H1 (cell line): ENCODE data around the gene MYO7B. TPM values are rescaled to one million over a fixed set of nuclear protein-coding genes. Genes with fewer than 3 reads are reported as not detected.

Experiments
- CTCF ChIA-PET: fragments of 300-600 bp; sonication (Branson Sonifier 250); formaldehyde crosslinking; loops from one replicate; lab custom pipeline; 2021; ENCODE audit not compliant: partially characterized antibody; lab: Charles Lee
- POLR2A ChIA-PET: fragments of 300-600 bp; sonication (Branson Sonifier 250); formaldehyde crosslinking; loops from one replicate; lab custom pipeline; 2021; ENCODE audit warnings: inconsistent platforms; ENCODE audit not compliant: partially characterized antibody; lab: Charles Lee
- DNase-seq, 2 experiments: peaks; one replicate each; pipeline versions ENCODE4 v3.0.0 to v3.0.0-alpha.2; 2010 to 2022; ENCODE audit warnings: low spot score in 2 of 2, low read depth in 1 of 2, mixed read lengths in 1 of 2
- FAIRE-seq: peaks from 2 replicates; lab custom pipeline; 2011; peaks lifted over from hg19 to GRCh38; lab: Jason Lieb, UNC
- H2AFZ ChIP-seq: 2 replicates; pipeline ENCODE4 v1.8.1; 2012; ENCODE audit warnings: low read length, inconsistent platforms
- H2AK5ac ChIP-seq: 2 replicates; pipeline ENCODE4 v1.6.1; 2013; ENCODE audit warnings: low read depth, low read length
- H2BK120ac ChIP-seq: replicated peaks from 2 replicates; pipeline ENCODE3; 2013; ENCODE audit warnings: low read depth, low read length, inconsistent platforms
- H2BK12ac ChIP-seq: 2 replicates; pipeline ENCODE4 v1.6.1; 2013; ENCODE audit warnings: low read depth, low read length
- H2BK15ac ChIP-seq: 2 replicates; pipeline ENCODE4 v1.6.1; 2013; ENCODE audit warnings: low read length
- H2BK20ac ChIP-seq: 2 replicates; pipeline ENCODE4 v1.6.1; 2013; ENCODE audit warnings: low read length
- H2BK5ac ChIP-seq: 2 replicates; pipeline ENCODE4 v1.6.1; 2013; ENCODE audit warnings: low read depth, low read length
- H3K14ac ChIP-seq: 2 replicates; pipeline ENCODE4 v1.6.1; 2013; ENCODE audit warnings: inconsistent platforms; ENCODE audit not compliant: insufficient read length
- H3K18ac ChIP-seq: 2 replicates; pipeline ENCODE4 v1.6.1; 2013; ENCODE audit warnings: low read length; ENCODE audit errors: extremely low read depth
- H3K23ac ChIP-seq: 2 replicates; pipeline ENCODE4 v1.6.1; 2013; ENCODE audit warnings: inconsistent platforms; ENCODE audit not compliant: insufficient read length
- H3K23me2 ChIP-seq: 2 replicates; pipeline ENCODE4 v1.6.1; 2013; ENCODE audit warnings: low read depth, low read length
- H3K27ac ChIP-seq: 2 replicates; pipeline ENCODE4 v1.6.1; 2011; ENCODE audit warnings: low read depth, low read length, inconsistent platforms
- H3K27me3 ChIP-seq, 4 experiments: replicated peaks in 1 of 4; 1 replicate in 1 of 4; 2 replicates in 3 of 4; pipeline versions ENCODE4 v1.6.1 to v1.8.1; 2011 to 2013; ENCODE audit warnings: low read length in 3 of 4, mild to moderate bottlenecking in 3 of 4, inconsistent platforms in 2 of 4, mixed read lengths in 2 of 4, moderate library complexity in 1 of 4; ENCODE audit not compliant: control insufficient read depth in 3 of 4, insufficient read depth in 3 of 4; ENCODE audit errors: extremely low read depth in 1 of 4
- H3K36me3 ChIP-seq, 4 experiments: 2 replicates each; pipeline versions ENCODE4 v1.6.1 to v1.8.1; 2011 to 2013; ENCODE audit warnings: mild to moderate bottlenecking in 4 of 4, low read length in 3 of 4, moderate library complexity in 2 of 4, control low read depth in 1 of 4, inconsistent platforms in 1 of 4; ENCODE audit not compliant: insufficient read depth in 4 of 4, control insufficient read depth in 2 of 4
- H3K4ac ChIP-seq: replicated peaks from 2 replicates; pipeline ENCODE3; 2013; ENCODE audit warnings: low read length, low read depth, mixed read lengths, inconsistent platforms; ENCODE audit not compliant: insufficient read length
- H3K4me1 ChIP-seq, 4 experiments: replicated peaks in 1 of 4; 1 replicate in 1 of 4; 2 replicates in 3 of 4; pipeline versions ENCODE4 v1.6.1 to v1.8.1; 2011 to 2013; ENCODE audit warnings: low read length in 3 of 4, inconsistent platforms in 2 of 4, mixed read lengths in 1 of 4; ENCODE audit not compliant: insufficient read depth in 4 of 4, control insufficient read depth in 3 of 4
- H3K4me2 ChIP-seq, 2 experiments: 2 replicates each; pipeline versions ENCODE4 v1.6.1 to v1.8.1; 2011 to 2013; ENCODE audit warnings: low read depth in 2 of 2, low read length in 2 of 2, control low read depth in 1 of 2, inconsistent platforms in 1 of 2, mild to moderate bottlenecking in 1 of 2; ENCODE audit not compliant: insufficient read depth in 1 of 2
- H3K4me3 ChIP-seq, 4 experiments: fragments of 200-600, 300-600 bp in 1 of 4; sonication (generic), shearing (Covaris generic), sonication (Bioruptor Twin) in 1 of 4; 2 replicates each; pipeline versions ENCODE4 v1.5.1 to v1.8.1; 2011 to 2016; ENCODE audit warnings: low read length in 4 of 4, low read depth in 3 of 4, control low read depth in 2 of 4, inconsistent platforms in 2 of 4, mild to moderate bottlenecking in 2 of 4, mixed read lengths in 1 of 4, moderate library complexity in 1 of 4; ENCODE audit not compliant: insufficient read depth in 2 of 4; ENCODE audit errors: extremely low read depth in 1 of 4
- H3K56ac ChIP-seq: replicated peaks from 2 replicates; pipeline ENCODE3; 2013; ENCODE audit warnings: low read depth, mild to moderate bottlenecking, mixed read lengths, low read length, inconsistent platforms; ENCODE audit not compliant: insufficient read length
- H3K79me1 ChIP-seq: 2 replicates; pipeline ENCODE4 v1.6.1; 2013; ENCODE audit warnings: low read depth, low read length, control low read depth
- H3K79me2 ChIP-seq, 2 experiments: 2 replicates each; pipeline versions ENCODE4 v1.6.1 to v1.8.1; 2012 to 2013; ENCODE audit warnings: low read length in 2 of 2, mild to moderate bottlenecking in 2 of 2, inconsistent platforms in 1 of 2; ENCODE audit not compliant: insufficient read depth in 2 of 2, control insufficient read depth in 1 of 2
- H3K9ac ChIP-seq, 4 experiments: replicated peaks in 1 of 4; 1 replicate in 1 of 4; 2 replicates in 3 of 4; pipeline versions ENCODE4 v1.6.1 to v1.8.1; 2011 to 2013; ENCODE audit warnings: low read depth in 3 of 4, low read length in 3 of 4, control low read depth in 2 of 4, mild to moderate bottlenecking in 2 of 4, moderate library complexity in 2 of 4, inconsistent platforms in 1 of 4; ENCODE audit errors: extremely low read depth in 1 of 4
- H3K9me3 ChIP-seq, 2 experiments: 2 replicates each; pipeline versions ENCODE4 v1.6.1 to v1.8.1; 2012 to 2013; ENCODE audit warnings: mild to moderate bottlenecking in 2 of 2, moderate library complexity in 2 of 2, control low read depth in 1 of 2, inconsistent platforms in 1 of 2, low read depth in 1 of 2, low read length in 1 of 2, mixed read lengths in 1 of 2; ENCODE audit not compliant: insufficient read depth in 2 of 2
- H4K20me1 ChIP-seq, 2 experiments: replicated peaks in 1 of 2; 2 replicates each; pipeline versions ENCODE3 to v1.8.1; 2011 to 2013; ENCODE audit warnings: inconsistent platforms in 2 of 2, low read length in 2 of 2, mild to moderate bottlenecking in 1 of 2; ENCODE audit not compliant: insufficient read depth in 2 of 2, control insufficient read depth in 1 of 2
- H4K5ac ChIP-seq: 2 replicates; pipeline ENCODE4 v1.6.1; 2013; ENCODE audit warnings: low read length, low read depth, mixed read lengths, inconsistent platforms; ENCODE audit not compliant: insufficient read length
- H4K8ac ChIP-seq: 2 replicates; pipeline ENCODE4 v1.8.0; 2013; ENCODE audit warnings: mild to moderate bottlenecking, moderate library complexity, low read length, inconsistent platforms; ENCODE audit not compliant: insufficient read depth; ENCODE audit errors: extremely low read depth
- H4K91ac ChIP-seq: replicated peaks from 2 replicates; pipeline ENCODE3; 2013; ENCODE audit warnings: low read length, mixed read lengths, inconsistent platforms; ENCODE audit not compliant: insufficient read length
- HDAC2 ChIP-seq, 2 experiments: fragments of 300-600 bp in 1 of 2; sonication (generic) in 1 of 2; IDR thresholded peaks; 2 replicates each; pipeline ENCODE4 v1.6.1; 2011 to 2012; ENCODE audit warnings: low read depth in 2 of 2, low read length in 2 of 2, mild to moderate bottlenecking in 2 of 2, moderate library complexity in 2 of 2, borderline replicate concordance in 1 of 2, inconsistent platforms in 1 of 2
- WGBS, 2 experiments: shearing (Covaris generic) in 1 of 2; methylation state at CpG; one replicate each; pipeline versions ENCODE4 v1.1.6 to v1.1.7; 2013 to 2015; ENCODE audit warnings: low lambda C conversion rate in 2 of 2, mixed read lengths in 2 of 2, inconsistent platforms in 1 of 2, low coverage in 1 of 2, missing lambda C conversion rate in 1 of 2; ENCODE audit not compliant: insufficient replicate concordance in 2 of 2, insufficient coverage in 1 of 2, insufficient read length in 1 of 2; ENCODE audit errors: extremely low coverage in 1 of 2, missing lambda C conversion rate in 1 of 2; 5-methylcytosine and 5-hydroxymethylcytosine counted together
- polyA plus RNA-seq, 7 experiments: library from polyadenylated mRNA; depleted of rRNA in 3 of 7; stranded (reverse) in 5 of 7; unstranded in 2 of 7; fragments of >200 nt in 5 of 7; fragments of 200-250 nt in 2 of 7; gene quantifications; 1 replicate in 5 of 7; 2 replicates in 1 of 7; 4 replicates in 1 of 7; pipeline versions ENCODE4 v1.2.1 to v1.2.3, GENCODE V29; 2011 to 2013; ENCODE audit warnings: missing spikeins in 2 of 7, mixed read lengths in 2 of 7
- total RNA-seq: library from RNA; stranded (reverse); fragmentation: NEBNext Ultra II Directional; extraction: Animal tissue kit (Norgen Biotek cat#: 25700); gene quantifications from 2 replicates; pipeline ENCODE4 v1.2.1, GENCODE V29; 2021

The MYO7B gene
- total and polyA plus RNA-seq, 2 of the 8 experiments (the other 6 are each of a cell fraction or from before 2014, with no cell fraction given) = not detected

DNA sequence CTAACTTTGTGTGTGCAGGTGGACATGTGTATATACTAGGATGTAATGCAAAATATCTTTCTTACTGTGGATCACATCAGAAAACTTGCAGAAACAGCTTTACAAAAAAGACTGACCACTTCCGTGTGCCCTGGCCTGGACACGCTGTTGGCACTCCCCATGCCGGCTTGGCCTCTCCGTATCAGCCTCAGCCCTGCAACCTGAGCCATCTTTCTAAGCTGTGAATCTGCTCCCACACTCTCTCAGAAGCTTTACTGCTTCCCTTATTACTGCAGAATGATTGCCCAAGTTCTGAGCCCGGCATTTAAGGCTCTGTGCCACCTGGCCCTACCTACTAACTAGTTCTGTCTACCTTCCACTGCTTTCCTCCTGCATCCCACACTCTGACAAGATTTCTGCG, 37.8 kb downstream of the MYO7B start:
- H3K4me1 ChIP-seq = peaks cover 0 to 3% (median 0%) of the 10 kb centered on the region in 4 experiments; a peak in 2 of 7 replicates
- H2AFZ ChIP-seq = no peak overlapping the region
- H2BK5ac ChIP-seq = no peak overlapping the region
- no peak overlapping the region for H2BK15ac ChIP-seq
- no peak overlapping the region for H3K4me3 ChIP-seq
- no peak overlapping the region for H4K91ac ChIP-seq
- no peak overlapping the region for H2BK20ac ChIP-seq
- H3K79me1 ChIP-seq = no peaks in the 10 kb centered on the region
- DNase-seq (peak in 1 of 2 experiments; percentile 26), FAIRE-seq (no peak)
- no peak overlapping the region for H2BK120ac ChIP-seq
- no peaks in the 10 kb centered on the region for H3K79me2 ChIP-seq
- no peak overlapping the region for H4K5ac ChIP-seq
- no peak overlapping the region for H2AK5ac ChIP-seq
- no peaks in the 10 kb centered on the region; a peak in 1 of 7 replicates for H3K27me3 ChIP-seq
- no peak overlapping the region for H3K4ac ChIP-seq
- no peak overlapping the region for H2BK12ac ChIP-seq
- CTCF ChIA-PET = no interaction called here
- no peak overlapping the region for H3K14ac ChIP-seq
- no peaks in the 10 kb centered on the region for H4K20me1 ChIP-seq
- H4K8ac ChIP-seq = no peak overlapping the region
- H3K56ac ChIP-seq = no peak overlapping the region
- H3K18ac ChIP-seq = no peak overlapping the region
- no peak overlapping the region for H3K23ac ChIP-seq
- no peaks in the 10 kb centered on the region for H3K23me2 ChIP-seq
- POLR2A ChIA-PET = no interaction called here
- no peak for TF ChIP-seq HDAC2 (IDR thresholded peaks at IDR 0.05; ENCODE audit: borderline replicate concordance in 1 of 2, low read depth in 2 of 2, low read length in 2 of 2)
- no peak overlapping the region for H3K27ac ChIP-seq
- H3K9me3 ChIP-seq = no peaks in the 10 kb centered on the region
- no peak overlapping the region for H3K9ac ChIP-seq
- WGBS, 2 experiments = 94% methylated on average over 5 of the region's 6 CpGs; no CpG with 5 or more reads in 1 of the 2 experiments
- H3K4me2 ChIP-seq = no peak overlapping the region
- H3K36me3 ChIP-seq = no peaks in the 10 kb centered on the region
